Measurements from ENCODE around the gene PSAT1.

Gene PSAT1

GRCh38 chr9:78314550-78314949 lies 17.6 kb downstream of the PSAT1 start:
- peaks cover 68% of the 10 kb centered on the region for H3K36me3 Mint-ChIP-seq (ENCODE audit: low read depth)

GRCh38 chr9:78314953-78315870 lies 18.3 kb downstream of the PSAT1 start:
- Mint-ChIP-seq H3K4me3 (no peak overlapping the region), H3K27me3 (ENCODE audit: low read depth, poor library complexity) (peaks cover 3% of the 10 kb centered on the region), H3K9me3 (no peaks in the 10 kb centered on the region), H3K4me1 (no peaks in the 10 kb centered on the region), H3K27ac (peak overlapping the region; percentile 92), H3K36me3 (ENCODE audit: low read depth) (peaks cover 68% of the 10 kb centered on the region)
- DNase-seq, result no peak
- no peak for TF ChIP-seq CTCF (IDR thresholded peaks at IDR 0.05)

More at GRCh38 chr9:78314550-78314949, 17.6 kb downstream of the PSAT1 start:
- H3K9me3 Mint-ChIP-seq, result no peaks in the 10 kb centered on the region
- no peak for DNase-seq
- no peak for TF ChIP-seq CTCF (IDR thresholded peaks at IDR 0.05)
- no peak overlapping the region for H3K4me3 Mint-ChIP-seq
- no peaks in the 10 kb centered on the region for H3K4me1 Mint-ChIP-seq
- peak overlapping the region; percentile 92 for H3K27ac Mint-ChIP-seq
- H3K27me3 Mint-ChIP-seq (ENCODE audit: low read depth, poor library complexity), result peaks cover 3% of the 10 kb centered on the region

GRCh38 chr9:78316166-78316892 lies 19.4 kb downstream of the PSAT1 start:
- Mint-ChIP-seq H3K4me1 (no peaks in the 10 kb centered on the region), H3K27me3 (ENCODE audit: low read depth, poor library complexity) (peaks cover 3% of the 10 kb centered on the region), H3K27ac (peak overlapping the region; percentile 94), H3K36me3 (ENCODE audit: low read depth) (peaks cover 70% of the 10 kb centered on the region), H3K9me3 (no peaks in the 10 kb centered on the region), H3K4me3 (no peak overlapping the region)
- DNase-seq, result no peak
- TF ChIP-seq CTCF (IDR thresholded peaks at IDR 0.05), result no peak

GRCh38 chr9:78319197-78320029 lies 22.5 kb downstream of the PSAT1 start:
- peaks cover 3% of the 10 kb centered on the region for H3K27me3 Mint-ChIP-seq (ENCODE audit: low read depth, poor library complexity)
- no peak for TF ChIP-seq CTCF (IDR thresholded peaks at IDR 0.05)
- H3K36me3 Mint-ChIP-seq (ENCODE audit: low read depth), result peaks cover 90% of the 10 kb centered on the region
- H3K9me3 Mint-ChIP-seq, result no peaks in the 10 kb centered on the region
- no peaks in the 10 kb centered on the region for H3K4me1 Mint-ChIP-seq
- no peak for DNase-seq
- no peak overlapping the region for H3K4me3 Mint-ChIP-seq
- H3K27ac Mint-ChIP-seq, result no peak overlapping the region

- peaks cover 91% of the 10 kb centered on the region for H3K36me3 Mint-ChIP-seq (ENCODE audit: low read depth)
- TF ChIP-seq CTCF (IDR thresholded peaks at IDR 0.05), result no peak
- no peak overlapping the region for H3K27ac Mint-ChIP-seq
- H3K9me3 Mint-ChIP-seq, result no peaks in the 10 kb centered on the region
- H3K27me3 Mint-ChIP-seq (ENCODE audit: low read depth, poor library complexity), result peaks cover 3% of the 10 kb centered on the region
- no peak for DNase-seq
- no peak overlapping the region for H3K4me3 Mint-ChIP-seq
- no peaks in the 10 kb centered on the region for H3K4me1 Mint-ChIP-seq
These were observed 23.2 kb downstream of the PSAT1 start for GRCh38 chr9:78320030-78320693.
